Measurements from ENCODE around the gene SNX18.

GRCh38 chr5:54520940-54521339, 3.4 kb downstream of the SNX18 start:
- no peak for TF ChIP-seq EZH2 (IDR thresholded peaks at IDR 0.05)
- TF ChIP-seq CTCF (IDR thresholded peaks at IDR 0.05): no peak
- no peak for TF ChIP-seq EZH2phosphoT487 (IDR thresholded peaks at IDR 0.05)
